ENCODE data around the gene GPR32.
A peak's percentile ranks its signal among the peaks of the same experiment; 100 is the strongest.
"Not testable (repeated sequence)": the region's sequence is repeated elsewhere in the genome, so short reads cannot be mapped to it uniquely, and the experiment has no call there.

GPR32 gene

DNA sequence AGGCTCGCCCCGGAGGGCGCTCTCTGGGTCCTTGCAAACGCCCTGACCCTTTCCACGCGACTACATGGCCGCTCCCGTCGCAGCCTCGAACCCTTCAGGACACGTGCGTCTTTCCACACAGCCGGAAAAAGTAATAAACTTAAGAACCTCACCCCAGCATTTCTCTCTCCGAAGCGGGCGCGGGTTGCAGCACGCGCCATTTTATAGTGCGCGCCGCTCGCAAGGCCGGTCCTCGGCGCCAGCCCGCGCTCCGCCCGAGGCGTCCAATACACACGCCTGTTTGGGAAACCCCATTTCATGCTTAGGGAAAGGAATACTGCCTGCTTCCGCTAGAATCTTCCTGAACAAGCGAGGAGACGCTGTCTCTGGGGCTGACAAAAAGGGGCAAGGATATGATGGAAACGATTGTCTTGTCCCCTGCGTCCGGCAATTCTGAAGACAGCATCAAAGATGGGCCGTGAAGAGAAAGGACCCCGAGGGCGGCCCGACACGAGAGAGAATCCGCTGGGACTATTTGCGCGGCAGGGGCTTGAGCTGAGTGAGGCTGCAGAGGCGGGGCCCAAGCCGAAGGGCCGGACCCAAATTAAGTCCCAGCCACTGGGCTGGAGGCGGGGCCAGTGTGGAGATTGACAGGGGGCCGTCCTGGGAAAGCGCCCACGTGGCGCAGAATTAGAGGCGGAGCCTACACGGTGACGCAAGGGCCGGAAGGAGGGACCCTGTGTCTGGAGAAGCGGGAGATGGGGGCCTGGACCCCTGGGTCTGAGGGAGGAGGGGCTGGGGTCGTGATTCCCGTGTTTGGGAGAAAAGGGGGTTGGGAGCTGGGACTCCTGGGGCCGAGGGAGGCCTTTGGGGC lies 34.4 kb downstream of the GPR32 start:
- peak; percentile 96 for DNase-seq

DNA sequence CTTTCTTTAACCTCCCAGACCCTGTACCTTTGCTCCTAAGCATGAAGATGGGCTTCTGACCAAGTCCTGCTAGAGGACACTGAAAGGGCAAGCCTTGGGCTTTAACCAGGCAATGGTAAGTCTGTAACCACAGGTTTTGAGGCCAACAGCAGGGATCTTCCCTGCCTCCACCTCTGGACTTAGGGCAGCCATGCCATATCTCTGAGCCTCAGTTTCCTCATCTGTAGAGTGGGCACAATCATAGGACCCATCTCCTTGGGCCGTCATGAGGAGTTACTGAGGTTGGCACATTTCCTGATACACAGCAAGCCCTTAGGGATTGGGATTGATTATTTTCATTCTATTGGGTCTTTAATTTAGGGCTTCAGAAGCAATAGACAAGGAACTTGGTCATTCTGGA lies 38.6 kb downstream of the GPR32 start:
- DNase-seq, result no peak

DNA sequence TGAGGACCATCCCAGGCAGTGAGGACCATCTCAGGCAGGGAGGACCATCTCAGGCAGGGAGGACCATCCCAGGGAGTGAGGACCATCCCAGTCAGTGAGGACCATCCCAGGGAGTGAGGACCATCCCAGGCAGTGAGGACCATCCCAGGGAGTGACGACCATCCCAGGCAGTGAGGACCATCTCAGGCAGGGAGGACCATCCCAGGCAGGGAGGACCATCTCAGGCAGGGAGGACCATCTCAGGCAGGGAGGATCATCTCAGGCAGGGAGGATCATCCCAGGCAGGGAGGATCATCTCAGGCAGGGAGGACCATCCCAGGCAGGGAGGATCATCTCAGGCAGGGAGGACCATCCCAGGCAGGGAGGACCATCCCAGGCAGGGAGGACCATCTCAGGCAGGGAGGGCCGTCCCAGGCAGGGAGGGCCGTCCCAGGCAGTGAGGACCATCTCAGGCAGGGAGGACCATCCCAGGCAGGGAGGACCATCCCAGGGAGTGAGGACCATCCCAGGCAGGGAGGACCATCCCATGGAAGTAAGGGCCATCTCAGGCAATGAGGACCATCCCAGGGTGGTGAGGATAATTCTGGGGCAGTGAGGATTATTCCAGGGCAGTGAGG lies 41.5 kb downstream of the GPR32 start:
- not testable (repeated sequence) for DNase-seq

DNA sequence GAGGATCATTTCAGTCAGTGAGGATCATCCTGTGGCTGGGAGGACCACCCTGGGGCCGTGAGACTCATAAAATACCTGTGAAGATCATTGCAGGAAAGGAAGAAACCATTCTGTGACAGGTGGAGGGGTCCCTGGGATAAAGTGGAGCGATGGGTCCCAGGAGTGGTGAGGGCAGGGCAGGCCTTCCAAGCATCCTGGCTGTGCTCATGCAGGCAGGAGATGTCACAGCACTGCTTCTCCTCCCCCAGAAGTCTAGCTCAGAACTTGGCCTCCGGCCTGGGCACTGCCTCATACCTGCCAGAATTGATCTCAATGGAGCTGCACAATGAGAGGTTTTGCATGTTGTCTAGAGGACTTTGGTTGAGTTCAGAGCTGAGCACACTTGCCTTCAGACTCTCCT lies 42.2 kb downstream of the GPR32 start:
- no peak for DNase-seq

DNA sequence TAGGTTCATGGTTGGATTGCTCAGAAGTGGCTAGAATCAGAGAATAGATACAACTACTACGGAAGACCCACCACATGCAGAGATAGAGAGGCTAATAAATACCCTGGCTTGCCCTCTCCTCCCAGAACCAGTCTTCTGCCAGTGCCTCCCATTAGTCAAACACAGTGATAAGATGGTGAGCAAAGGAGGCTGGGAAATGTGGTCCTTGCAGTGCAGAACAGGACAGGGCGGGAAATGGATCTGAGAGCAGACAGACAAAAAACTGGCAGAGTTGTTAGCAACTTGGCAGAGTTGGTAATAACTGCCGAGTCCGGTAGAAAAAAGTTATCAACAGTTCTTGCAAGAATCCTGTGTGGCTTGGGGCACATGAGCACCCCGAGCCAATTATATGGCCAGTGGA lies 44.6 kb downstream of the GPR32 start:
- DNase-seq, result no peak

DNA sequence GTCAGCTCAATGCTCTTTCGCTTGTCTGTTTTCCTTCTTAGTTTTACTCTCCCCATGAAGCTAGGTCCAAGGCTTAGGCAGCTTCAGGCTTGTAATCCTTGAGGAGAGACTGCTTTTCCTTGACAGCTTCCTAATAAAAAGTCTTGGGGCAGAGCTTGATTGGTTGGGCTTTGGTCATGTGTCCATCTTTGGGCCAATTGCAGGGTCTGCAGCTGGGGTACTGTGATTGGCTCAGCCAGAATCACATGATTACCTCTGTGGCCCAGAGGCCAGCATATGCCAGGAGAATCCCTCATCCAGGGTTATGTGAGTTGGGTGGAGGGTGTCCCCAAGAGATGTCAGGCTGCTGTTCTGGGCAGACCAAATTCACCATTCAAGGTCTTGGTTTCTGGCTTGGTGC lies 45.2 kb downstream of the GPR32 start:
- no peak for DNase-seq

DNA sequence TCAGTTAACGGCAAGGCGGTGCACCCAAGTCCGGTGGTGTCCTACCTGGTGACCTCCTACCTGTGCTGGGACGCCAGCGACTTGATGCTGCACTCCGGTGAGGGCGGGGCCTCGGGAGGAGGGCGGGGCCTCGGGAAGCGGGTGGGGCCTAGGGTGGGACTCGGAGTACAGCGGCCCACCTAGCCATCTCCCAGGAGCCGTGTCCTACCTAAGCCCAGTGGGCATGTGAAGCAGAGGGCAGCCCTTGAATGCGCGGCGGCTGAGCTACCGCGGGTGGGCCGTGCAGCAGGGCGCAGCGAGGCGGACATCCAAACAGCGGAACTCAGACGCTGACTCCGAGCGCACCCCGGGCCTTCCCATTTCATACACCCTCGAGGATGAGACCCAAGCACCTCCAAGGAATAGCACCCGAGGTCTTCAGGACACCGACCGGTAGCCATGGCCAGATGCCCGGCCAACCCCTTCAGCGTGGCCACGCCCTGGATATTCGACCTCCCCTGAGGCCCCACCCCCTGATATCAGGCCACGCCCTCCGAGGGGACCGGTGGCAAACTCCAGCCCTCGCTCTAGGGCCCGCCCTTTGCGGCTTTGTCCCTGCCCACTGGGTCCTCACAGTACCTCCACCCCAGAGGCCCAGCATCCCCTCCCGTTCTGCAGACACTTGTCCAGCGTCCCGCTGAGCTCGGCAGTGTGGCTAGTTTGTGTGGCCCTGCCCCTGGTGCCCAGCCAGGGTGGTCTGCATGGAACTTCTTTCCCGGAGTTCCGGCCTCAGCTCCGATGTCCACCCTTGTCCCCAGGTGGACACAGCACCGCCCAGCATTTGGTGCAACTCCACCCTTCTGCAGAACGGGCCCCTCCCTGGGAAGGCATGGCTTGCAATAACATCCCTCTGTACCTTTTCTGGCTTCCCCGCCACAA lies 47.9 kb downstream of the GPR32 start:
- DNase-seq, result no peak

DNA sequence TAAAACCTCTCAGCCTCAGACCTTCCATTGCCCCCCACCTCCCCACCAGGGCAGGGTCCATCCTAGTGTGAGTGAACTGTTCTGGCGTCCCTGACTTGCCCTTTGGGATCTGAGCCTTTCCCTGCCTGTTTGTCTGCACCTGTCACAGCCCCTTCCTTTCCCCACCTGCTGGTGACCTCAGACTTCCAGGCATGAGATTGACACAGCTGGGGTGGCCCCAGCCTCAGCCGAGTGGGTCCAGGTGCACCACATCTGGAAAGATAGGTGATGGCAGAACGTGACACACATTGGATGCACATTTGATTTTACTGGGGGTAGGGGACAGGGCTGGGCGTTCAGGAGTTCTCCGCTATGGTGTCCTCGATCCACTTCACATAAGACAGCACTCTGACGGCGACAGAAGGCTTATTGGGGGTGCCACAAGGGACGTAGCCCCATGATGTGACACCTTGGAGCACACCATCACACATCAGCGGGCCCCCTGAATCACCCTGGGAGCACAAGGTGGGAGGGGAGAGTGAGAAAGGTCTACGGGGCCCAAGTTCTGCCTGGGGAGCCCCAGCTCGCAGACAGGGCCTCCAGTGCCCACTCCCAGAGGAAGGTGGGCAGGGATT lies 48.7 kb downstream of the GPR32 start:
- DNase-seq, result no peak

DNA sequence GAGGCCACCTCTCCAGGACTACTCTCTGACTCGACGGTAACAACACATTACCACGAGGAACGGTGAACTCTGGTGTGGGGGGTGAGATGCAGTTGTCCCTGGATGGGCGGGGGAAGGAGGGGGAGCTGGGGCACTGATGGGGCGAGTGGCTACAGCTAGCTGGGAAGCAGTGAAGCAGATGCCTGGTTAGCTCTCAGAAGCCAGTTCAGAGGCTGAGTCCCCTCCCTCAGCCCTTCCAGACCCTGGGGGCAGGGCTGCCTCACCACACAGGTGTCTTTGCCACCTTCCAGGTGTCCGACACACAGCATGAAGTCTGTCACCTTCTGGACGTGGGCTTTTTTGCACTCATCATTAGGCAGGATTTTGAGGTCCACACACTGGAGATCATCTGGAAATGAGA lies 49.4 kb downstream of the GPR32 start:
- DNase-seq, result no peak

DNA sequence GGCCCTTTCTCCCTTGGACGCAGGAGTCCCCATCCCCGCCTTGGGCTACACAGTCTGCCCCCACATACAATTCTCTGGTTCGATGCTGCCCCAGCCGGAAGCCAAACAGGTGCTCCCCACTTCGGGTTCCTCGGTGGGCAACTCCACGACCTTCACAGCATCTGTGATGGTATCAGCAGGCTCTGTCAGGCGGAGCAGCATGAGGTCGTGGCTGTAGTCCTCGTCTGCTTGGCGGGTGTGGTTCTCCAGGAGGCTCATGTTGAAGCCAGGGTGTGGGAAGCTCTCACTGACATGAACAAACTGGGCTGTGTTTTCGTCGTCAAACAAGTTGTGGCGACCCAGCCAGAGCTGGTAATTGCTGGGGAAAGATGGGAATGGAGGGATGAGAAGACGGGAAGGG lies 49.8 kb downstream of the GPR32 start:
- no peak for DNase-seq

DNA sequence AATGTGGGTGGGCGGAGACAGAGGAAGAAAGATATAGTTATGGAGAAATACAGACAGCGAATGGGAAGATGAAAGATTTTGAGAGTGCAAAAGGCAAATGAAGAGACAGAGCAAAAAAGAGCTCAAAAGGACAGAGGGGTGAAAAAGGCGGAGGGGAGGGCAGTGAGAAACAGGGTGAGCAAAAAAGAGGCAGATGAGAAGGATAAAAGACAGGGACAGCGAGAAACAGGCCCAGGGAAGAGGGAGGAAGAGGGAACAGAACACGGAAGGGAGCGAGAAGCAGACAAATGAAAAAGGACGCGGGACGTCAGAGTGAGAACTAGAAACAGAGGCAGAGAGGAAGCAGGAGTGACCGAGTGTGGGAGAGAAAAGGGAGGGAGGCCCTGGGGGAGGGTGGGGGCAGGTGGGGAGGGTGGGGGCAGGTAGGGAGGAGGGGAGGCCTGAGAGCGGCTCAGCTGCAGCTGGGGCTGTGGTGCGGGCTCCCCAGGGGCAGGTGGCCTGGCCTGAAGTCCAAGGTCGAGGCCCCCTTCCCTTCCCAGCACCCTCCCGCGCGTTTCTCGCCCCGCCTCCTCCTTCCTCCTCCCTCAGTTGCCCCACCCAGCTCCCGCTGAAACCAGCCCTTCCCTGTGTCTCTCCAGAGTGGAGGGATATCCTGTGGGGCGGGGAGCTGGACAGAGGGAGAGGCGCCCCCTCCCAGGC lies 50.4 kb downstream of the GPR32 start:
- DNase-seq, result no peak

DNA sequence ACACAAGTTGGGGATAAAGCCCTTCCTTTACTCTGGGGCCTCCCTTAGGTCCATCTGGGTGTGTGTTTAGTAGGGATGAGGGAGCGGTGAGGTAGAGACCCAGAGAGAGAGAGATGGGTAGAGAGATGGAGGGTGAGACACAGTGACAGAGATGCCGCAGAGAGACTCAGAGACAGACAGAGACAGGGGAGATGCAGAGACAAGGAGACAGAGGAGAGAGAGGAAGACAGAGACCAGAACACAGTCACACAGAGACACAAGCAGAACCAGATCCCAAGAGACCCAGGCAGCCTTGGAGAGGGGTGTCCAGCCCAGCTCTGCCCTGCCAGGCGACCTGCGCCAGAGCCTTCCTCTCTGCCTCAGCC lies 51.0 kb downstream of the GPR32 start:
- no peak for DNase-seq
